Ammon's horn (tissue), 1 donor: Measurements from ENCODE around the gene TADA2A.

Source experiments
- DNase-seq: peaks from one replicate; pipeline ENCODE4 v3.0.0-alpha.2; 2016; ENCODE audit warnings: low spot score

The TADA2A gene

GRCh38 chr17:37406635-37407461 lies at the start of gene TADA2A, which contains the start of gene ACACA:
TSS of gene TADA2A (plus strand) at chr17:37406886. CDS start at chr17:37411366, 4,480 bp downstream.
TSS of gene ACACA (minus strand) at chr17:37406836. CDS start at chr17:37406299, 537 bp downstream.
- peak; percentile 73 for DNase-seq

GRCh38 chr17:37358098-37358829 lies 48.4 kb upstream of the TADA2A start:
- peak; percentile 67 for DNase-seq

GRCh38 chr17:37358830-37359681 lies 47.6 kb upstream of the TADA2A start:
- DNase-seq, result peak; percentile 97

- no peak for DNase-seq
Observed at GRCh38 chr17:37359682-37360188, 47.0 kb upstream of the TADA2A start.

GRCh38 chr17:37360632-37361031 lies 46.1 kb upstream of the TADA2A start:
- DNase-seq, result no peak

GRCh38 chr17:37361543-37361942 lies 45.1 kb upstream of the TADA2A start:
- no peak for DNase-seq

- no peak for DNase-seq
Observed at GRCh38 chr17:37365589-37365988, 41.1 kb upstream of the TADA2A start.

GRCh38 chr17:37368577-37368976 lies 38.1 kb upstream of the TADA2A start:
- DNase-seq, result no peak

- peak; percentile 89 for DNase-seq
Observed at GRCh38 chr17:37373530-37374159, 33.0 kb upstream of the TADA2A start.

- DNase-seq, result no peak
Observed at GRCh38 chr17:37375706-37376105, 31.0 kb upstream of the TADA2A start, which contains the start of gene C17orf78. TSS of gene C17orf78 (plus strand) at chr17:37375985. CDS start at chr17:37376093, 108 bp downstream.

GRCh38 chr17:37382056-37382455 lies 24.6 kb upstream of the TADA2A start:
- no peak for DNase-seq

- no peak for DNase-seq
Observed at GRCh38 chr17:37384560-37385149, 22.0 kb upstream of the TADA2A start.

GRCh38 chr17:37385474-37385990 lies 21.2 kb upstream of the TADA2A start:
- no peak for DNase-seq

GRCh38 chr17:37386462-37386861 lies 20.2 kb upstream of the TADA2A start:
- DNase-seq, result no peak

GRCh38 chr17:37388266-37388665 lies 18.4 kb upstream of the TADA2A start:
- DNase-seq, result no peak

- no peak for DNase-seq
Observed at GRCh38 chr17:37389160-37389559, 17.5 kb upstream of the TADA2A start.

- DNase-seq, result no peak
Observed at GRCh38 chr17:37391146-37391545, 15.5 kb upstream of the TADA2A start.

- DNase-seq, result no peak
Observed at GRCh38 chr17:37392024-37392590, 14.6 kb upstream of the TADA2A start.

- DNase-seq, result no peak
Observed at GRCh38 chr17:37393352-37393751, 13.3 kb upstream of the TADA2A start.

GRCh38 chr17:37399265-37399803 lies 7.4 kb upstream of the TADA2A start:
- no peak for DNase-seq
